GM12873 (cell line): Measurements from ENCODE around the gene ZNF514.

Source experiments
- CTCF ChIP-seq: IDR thresholded peaks from 2 replicates; pipeline ENCODE4 v1.5.1; 2012; ENCODE audit warnings: low read depth, mild to moderate bottlenecking, moderate library complexity, low read length, control low read depth; ENCODE audit not compliant: insufficient read depth; ENCODE audit errors: missing control alignments

The ZNF514 gene

GRCh38 chr2:95185973-95186372 lies 26.3 kb upstream of the ZNF514 start:
- TF ChIP-seq CTCF: no peak

GRCh38 chr2:95185197-95185596 lies 25.5 kb upstream of the ZNF514 start:
- TF ChIP-seq CTCF: no peak

- TF ChIP-seq CTCF: no peak
Observed at GRCh38 chr2:95181774-95182173, 22.1 kb upstream of the ZNF514 start.

- no peak for TF ChIP-seq CTCF
Observed at GRCh38 chr2:95179451-95179850, 19.8 kb upstream of the ZNF514 start.

GRCh38 chr2:95174031-95174542 lies 14.4 kb upstream of the ZNF514 start:
- TF ChIP-seq CTCF: no peak

GRCh38 chr2:95171902-95172301 lies 12.3 kb upstream of the ZNF514 start:
- no peak for TF ChIP-seq CTCF

- TF ChIP-seq CTCF: no peak
Observed at GRCh38 chr2:95166065-95166763, 6.6 kb upstream of the ZNF514 start.
